Erythroblast (primary cell): ENCODE results near the gene MBD4.

Source experiments
- GATA1 ChIP-seq: IDR thresholded peaks from 2 replicates; pipeline ENCODE4 v1.6.1; 2011; ENCODE audit warnings: low read depth, mild to moderate bottlenecking, control low read depth, low read length, moderate library complexity
- POLR2A ChIP-seq: IDR thresholded peaks from 2 replicates; pipeline ENCODE4 v1.6.1; 2011; ENCODE audit warnings: mild to moderate bottlenecking, low read length

DNA sequence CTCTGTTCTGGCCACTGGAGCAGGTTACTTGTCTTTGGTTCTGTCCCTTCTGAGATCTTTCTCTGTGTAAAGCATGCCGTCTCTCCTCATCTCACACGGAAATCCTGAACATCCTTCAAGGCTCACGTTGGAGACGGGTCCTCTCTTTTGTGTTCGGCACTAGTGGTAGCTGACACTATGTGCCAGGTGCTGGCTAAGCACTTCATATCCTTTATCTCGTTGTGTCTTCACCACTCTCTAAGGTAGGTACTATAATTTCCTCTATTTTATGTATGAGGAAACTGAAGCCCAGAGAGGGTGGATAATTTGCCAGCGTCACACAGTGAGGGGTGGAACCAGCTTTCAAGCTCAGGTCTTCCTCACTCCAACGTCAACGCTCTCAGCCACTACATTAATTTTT lies 1.5 kb upstream of the MBD4 start:
- TF ChIP-seq POLR2A (no peak), GATA1 (no peak)
